HG03575 (cell line): Measurements from ENCODE around the gene FUCA1.
"Not testable (repeated sequence)": the region's sequence is repeated elsewhere in the genome, so short reads cannot be mapped to it uniquely, and the experiment has no call there.

Source experiments
- ATAC-seq: cut with Tn5 transposase; IDR thresholded peaks from one replicate; pipeline ENCODE4 v1.9.1; 2021; ENCODE audit not compliant: unreplicated experiment, insufficient number of reproducible peaks, low FRiP score; ENCODE audit errors: extremely low read depth

Gene FUCA1

DNA sequence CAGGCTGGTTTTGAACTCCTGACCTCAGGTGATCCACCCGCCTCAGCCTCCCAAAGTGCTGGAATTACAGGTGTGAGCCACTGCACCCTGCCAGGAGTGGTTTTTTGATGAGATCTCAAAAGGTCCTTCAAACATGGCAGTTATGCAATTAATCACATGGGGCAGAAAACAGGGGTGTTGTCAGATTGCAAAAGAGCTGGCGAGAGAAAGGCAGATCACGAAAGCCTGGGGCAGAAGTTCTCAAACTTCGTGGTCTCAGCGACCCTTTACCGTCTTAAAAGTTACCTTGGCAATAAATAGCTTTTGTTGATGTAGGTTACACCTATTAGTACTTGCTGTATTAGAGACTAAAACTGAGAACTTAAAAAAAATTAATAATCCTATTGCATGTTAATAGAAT, 29.0 kb upstream of the FUCA1 start:
- no peak for ATAC-seq

DNA sequence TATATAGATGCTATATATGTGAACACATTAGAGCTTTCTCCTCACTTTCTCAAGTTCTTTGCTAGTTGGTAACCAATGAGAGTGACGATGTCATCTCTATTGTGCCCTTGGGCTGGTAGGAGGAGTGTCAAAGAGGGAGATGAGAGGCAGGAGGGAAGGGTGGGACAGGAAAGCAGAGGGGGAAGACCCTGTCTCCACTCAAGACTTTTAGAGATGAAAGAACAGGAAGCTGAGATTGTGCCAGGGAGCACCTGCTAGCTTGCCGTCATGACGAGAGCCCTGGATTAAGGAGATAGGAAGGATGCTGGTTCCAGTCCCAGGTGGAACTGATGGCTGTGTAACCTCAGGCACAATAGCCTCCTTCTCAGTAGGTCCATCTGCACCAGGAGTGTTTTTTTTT, 28.4 kb upstream of the FUCA1 start:
- no peak for ATAC-seq

DNA sequence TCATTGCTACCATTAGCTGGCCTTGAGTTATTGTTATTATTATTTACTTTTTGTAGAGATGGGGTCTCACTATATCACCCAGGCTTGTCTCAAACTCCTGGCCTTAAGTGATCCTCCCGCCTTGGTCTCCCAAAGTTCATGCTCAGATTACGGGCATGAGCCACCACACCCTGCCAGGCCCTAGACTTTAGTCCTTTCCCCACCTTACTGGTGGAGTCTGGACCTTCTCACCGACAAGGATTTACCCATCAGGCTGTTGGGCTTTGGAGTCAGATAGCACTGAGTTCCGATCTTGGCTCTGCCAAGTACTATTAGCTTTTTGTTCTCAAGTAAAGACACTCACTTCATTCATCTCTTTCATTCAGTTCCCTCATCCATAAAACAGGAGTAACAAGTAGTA, 27.9 kb upstream of the FUCA1 start:
- no peak for ATAC-seq

DNA sequence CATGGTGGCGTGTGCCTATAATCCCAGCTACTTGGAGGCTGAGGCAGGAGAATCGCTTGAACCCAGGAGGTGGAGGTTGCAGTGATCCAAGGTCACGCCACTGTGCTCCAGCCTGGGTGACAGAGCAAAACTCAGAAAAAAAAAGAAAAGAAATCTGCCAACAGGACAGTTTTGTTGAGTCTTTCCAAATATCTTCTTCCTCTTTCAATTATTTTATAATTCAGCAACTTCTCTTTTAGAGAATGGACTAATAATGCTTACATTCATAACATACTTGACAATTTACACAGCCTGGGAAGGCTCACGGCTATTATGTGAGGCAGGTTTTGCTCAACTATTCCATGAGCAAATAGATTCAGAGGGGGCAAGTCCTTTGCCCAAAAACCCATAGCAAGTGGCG, 27.0 kb upstream of the FUCA1 start:
- ATAC-seq, result no peak

DNA sequence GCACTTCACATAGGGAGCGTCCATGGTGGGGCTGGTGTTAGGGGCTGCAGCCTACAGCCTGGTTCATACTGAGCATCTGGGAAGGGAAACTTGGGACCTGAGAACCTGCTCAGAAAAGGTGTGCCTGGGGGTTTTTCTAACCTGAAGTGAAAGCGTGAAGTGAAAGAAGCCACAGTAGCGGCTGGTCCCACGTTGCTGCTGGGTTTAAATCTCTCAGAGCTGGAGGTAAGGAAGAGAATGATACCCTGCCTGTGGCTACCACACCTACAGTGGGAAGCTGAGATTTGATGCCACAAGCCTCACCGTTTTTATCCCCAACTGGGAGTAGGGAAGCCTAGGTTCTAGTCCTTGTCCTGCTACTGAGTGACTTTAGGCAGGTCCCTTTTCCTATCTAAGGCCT, 21.0 kb upstream of the FUCA1 start:
- no peak for ATAC-seq

DNA sequence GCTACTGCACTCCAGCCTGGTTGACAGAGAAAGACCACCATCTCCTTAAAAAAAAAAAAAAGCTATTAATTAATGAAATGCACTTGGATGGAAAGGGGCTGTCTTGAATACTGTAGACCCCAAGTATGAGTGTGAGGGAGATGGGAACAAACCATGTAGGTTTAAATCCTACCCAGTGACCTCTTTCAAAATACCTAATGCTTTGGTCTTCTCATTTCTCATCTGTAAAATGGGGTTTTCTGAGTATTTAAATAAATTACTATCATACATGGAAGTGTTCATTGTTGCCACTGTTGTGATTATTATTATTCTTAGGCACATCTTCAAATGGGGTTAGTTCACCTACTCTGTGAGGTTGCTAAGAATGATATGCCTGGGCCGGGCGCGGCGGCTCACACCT, 17.1 kb upstream of the FUCA1 start:
- ATAC-seq, result no peak

DNA sequence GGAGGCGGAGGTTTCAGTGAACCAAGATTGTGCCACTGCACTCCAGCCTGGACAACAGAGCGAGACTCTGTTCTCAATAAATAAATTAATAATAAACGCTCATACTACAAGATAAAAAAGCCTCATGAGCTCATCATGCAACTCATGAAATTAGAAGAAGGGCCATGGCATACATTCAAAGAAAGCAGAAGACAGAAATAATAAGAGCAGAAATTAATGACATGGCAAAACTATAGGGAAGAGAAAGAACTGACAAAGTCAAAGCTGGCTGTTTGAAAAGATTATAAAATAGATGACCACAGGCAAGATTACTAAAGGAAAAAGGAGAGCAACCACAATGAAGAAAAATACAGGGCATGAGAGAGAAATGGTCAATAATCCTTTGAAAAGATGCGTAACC, 14.7 kb upstream of the FUCA1 start:
- ATAC-seq, result no peak

DNA sequence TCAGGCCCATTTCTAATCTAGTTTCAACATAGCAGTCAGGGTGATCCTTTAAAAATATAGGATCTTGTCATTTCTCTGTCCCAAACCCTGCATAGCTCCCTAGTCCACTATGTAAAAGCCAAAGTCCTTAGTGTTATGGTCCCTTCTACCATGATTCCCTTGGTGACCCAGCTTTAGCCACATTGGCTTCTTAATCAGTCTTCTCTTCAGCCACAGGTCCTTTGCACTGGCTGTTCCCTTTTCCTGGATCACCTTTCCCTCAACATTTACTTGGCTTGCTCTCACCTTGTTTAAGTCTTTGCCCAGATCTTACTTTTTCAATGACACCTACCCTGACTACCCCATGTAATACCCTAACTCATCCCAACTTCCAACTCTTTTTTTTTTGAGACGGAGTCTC, 11.7 kb upstream of the FUCA1 start:
- no peak for ATAC-seq

DNA sequence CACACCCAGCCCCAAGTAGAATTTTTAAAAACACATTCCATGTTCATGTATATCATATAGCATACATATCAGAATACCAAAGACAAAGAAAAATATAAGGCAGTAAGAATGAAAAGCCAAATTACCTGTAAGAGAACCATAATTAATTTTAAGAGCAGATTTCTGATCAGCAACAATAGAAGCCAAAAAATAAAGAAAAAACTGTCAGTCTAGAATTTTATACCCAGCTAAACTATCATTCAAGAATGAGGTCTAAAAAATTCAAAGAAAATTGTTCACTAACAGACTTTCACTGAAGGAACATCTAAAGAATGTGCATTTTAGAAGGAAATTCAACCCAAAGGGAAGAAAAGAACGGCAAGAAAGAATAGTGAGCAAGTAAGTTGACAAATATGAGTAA, 10.6 kb upstream of the FUCA1 start:
- no peak for ATAC-seq

DNA sequence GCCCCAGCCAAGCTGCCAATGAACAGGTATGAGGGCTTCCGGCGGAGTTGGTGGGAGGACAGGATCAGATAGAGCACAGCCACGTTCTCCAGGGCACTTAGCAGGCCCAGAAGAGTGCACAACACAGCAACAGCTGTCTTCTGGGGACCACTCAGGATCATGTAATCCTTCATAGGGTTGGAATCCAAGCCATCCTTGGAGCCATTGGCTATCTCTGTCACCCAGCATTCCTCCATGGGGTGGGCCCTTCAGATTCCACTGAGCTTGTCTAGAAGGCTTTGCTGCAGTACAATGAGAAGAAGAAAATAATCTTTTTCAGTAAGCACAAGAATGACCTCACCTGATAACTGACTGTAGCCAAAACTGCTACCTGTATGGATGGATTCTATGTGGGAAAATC, 7.3 kb upstream of the FUCA1 start:
- ATAC-seq, result no peak

DNA sequence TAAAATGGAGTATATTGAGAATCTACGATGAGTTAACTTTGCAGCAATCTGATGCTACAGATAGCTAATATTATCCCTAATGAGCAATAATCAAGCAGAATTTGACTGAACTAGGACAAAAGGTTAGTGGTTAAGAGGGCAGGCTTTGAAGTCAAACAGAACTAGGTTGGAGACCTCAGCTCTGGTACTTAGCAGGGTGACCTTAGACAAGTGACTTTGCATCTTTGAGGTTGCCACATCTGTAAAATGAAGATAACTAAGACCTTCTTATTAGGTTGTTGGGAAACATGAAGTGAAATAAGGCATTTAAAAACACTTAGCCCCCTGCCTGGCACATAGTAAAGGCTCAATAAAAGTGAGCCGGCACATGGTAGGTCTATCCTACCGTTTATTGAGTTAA, 4.3 kb upstream of the FUCA1 start:
- no peak for ATAC-seq

DNA sequence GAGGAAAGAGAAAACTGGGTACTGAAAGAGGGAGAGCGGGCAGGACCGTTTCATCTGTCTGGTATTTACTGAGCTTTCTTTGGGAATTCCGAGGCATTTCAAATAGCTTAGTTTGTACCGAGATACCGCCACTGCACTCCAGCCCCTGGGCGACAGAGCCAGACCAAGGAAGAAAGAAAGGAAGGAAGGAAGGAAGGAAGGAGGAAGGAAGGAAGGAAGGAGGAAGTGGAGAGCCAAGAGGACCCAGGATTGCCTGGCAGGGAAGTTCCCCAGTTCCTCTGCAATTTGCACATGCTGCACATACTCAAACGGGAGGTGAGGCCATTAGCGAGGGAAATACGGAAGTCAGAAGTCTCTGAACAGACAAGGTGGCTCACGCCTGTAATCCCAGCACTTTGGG, 961 bp upstream of the FUCA1 start:
- ATAC-seq, result no peak

DNA sequence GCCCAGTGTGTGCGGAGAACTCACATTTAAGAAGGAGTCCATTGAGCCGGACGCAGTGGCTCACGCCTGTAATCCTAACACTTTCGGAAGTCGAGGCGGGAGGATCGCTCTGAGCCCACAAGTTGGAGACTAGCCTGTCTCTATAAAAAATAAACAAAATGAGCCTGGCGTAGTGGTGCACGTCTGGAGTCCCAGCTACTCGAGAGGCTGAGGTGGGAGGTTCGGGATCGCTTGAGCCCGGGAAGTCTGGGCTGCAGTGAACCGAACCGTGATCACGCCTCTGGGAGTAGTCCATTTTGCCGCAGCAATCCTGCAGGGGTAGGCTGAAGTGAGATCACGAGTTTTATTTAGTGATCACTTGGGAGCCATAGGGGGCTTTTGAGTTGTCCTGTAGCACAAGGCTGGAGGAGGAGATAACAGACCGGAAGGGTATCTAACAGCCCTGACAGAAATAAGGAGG, 497 bp upstream of the FUCA1 start:
- no peak for ATAC-seq

DNA sequence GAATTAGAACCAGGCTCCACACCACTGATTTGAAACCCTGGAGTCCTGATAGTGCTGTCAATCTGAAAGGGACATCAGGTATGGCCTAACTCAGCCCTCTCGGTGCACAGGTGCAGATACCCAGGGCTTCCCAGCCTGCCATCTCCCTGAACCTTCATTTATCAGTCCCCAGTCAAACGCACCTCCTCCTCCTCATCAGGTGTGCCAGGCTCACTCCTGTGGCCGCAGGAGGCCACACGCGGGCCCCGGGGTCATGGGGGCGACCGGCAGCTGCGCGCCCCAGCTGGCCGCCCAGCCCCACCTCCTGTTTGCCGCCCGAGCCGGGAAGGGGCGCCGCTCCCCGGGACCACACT, 572 bp downstream of the FUCA1 start:
- no peak for ATAC-seq

DNA sequence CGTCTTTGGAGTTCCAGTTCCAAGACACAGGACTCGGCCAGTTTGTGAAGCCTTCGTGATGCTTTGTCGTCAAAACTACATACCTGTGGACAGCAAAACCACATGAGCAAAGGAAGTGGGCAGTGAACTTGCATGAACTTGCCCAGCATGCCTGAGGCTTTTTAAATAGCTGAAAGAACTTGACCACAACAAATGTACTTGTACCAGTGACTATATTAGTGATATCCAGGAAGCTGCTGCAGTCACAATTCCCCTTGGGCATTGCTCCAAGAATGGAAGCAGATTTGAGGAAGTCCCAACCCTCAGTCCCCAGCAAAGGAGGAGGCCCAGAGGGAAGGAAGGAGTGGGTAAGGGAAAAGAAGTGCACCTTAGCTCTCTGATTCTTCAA, 2.6 kb downstream of the FUCA1 start:
- ATAC-seq, result no peak

DNA sequence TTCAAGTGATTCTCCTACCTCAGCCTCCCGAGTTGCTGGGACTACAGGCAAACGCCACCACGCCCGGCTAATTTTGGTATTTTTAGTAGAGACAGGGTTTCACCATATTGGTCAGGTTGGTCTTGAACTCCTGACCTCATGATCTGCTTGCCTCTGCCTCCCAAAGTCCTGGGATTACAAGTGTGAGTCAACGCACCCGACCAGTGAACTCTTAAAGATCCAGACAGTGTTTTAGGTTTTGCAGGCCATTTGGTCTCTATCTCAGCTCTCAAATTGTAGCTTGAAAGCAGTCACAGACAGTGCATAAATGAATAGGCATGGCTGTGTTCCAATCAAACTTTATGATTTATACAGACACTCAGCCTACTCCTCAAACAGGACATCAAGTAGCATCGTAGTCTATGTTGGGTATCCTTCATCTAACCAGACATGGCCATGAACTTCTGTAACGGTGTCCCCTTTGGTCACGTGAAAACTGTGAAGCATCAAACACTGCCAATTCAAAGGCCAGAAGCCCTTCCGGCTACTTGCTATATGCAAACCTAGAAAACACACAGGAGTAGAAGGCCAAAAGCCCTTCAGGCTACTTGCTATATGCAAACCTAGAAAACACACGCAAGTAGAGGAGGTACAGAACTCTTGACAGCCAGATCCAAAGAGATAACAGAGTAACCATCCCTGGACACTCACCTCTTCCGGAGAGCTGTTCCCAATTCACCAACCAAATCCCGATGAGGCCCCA, 3.1 kb downstream of the FUCA1 start:
- ATAC-seq, result no peak

DNA sequence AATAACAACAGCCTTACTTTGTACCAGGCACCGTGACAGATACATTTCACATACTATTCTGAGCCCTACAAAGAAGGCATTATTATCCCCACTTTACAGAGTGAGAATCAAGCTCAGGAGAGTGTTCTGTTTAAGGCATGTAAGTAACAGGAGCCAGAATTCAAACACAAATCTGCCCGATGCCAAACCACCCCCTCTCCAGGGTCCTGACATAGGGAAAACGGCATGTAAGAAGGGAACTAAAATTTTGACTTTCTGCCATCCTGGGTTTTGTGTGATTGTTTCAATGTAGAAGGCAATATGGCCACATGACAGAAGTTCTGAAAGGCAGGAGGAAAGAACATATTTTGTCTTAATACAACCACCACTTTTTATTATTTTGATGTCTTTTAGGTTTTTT, 5.5 kb downstream of the FUCA1 start:
- ATAC-seq, result no peak

DNA sequence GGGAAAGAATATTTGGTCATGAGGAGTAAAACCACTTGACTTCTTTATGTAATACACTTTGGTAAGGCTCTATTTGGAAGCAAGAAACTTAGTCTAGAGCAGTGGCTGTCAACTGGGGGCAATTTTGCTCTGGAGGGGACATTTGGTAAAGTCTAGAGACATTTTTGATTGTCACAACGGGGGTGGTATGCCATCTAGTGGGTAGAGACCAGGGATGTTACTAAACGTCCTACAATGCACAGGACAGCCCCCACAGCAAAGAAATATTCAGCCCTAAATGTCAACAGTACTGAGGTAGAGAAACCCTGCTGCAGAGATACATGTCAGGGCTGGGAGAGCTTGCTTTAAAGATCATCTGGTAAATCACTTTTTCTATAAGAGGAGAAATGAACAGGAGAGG, 13.5 kb downstream of the FUCA1 start:
- no peak for ATAC-seq

DNA sequence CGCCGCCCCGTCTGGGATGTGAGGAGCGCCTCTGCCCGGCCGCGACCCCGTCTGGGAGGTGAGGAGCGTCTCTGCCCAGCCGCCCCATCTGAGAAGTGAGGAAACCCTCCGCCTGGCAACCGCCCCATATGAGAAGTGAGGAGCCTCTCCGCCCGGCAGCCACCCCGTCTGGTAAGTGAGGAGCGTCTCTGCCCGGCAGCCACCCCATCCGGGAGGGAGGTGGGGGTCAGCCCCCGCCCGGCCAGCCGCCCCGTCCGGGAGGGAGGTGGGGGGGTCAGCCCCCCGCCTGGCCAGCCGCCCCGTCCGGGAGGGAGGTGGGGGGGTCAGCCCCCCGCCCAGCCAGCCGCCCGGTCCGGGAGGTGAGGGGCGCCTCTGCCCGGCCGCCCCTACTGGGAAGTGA, 15.0 kb downstream of the FUCA1 start:
- ATAC-seq, result not testable (repeated sequence)

DNA sequence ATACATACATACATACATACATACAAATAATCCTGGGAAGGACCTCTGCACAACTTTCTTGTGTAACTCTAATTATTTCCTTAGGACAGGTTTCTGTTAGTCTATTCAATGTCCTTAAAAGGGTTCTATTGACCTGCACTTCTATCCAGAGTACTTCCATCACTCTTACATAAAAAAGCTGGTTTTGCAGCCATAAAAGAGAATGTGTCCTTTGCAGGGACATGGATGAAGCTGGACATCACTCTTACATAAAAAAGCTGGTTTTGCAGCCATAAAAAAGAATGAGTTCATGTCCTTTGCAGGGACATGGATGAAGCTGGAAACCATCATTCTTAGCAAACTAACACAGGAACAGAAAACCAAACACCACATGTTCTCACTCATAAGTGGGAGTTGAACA, 16.7 kb downstream of the FUCA1 start:
- not testable (repeated sequence) for ATAC-seq
